ENCODE data around the gene SLC13A2. TPM values are rescaled to one million over a fixed set of nuclear protein-coding genes. Genes with fewer than 3 reads are reported as not detected.
"Not testable (repeated sequence)": the region's sequence is repeated elsewhere in the genome, so short reads cannot be mapped to it uniquely, and the experiment has no call there.

Gene SLC13A2
- total and polyA plus RNA-seq, 2 donors (not counting 3 experiments of a cell fraction or from before 2014, with no cell fraction given), result not detected

GRCh38 chr17:28426081-28426519, 47.3 kb upstream of the SLC13A2 start:
- Histone ChIP-seq H3K27me3 (ENCODE audit: control insufficient read depth in 2 of 2, insufficient read depth in 2 of 2, low read length in 2 of 2) (peaks cover 0 to 4% of the 10 kb centered on the region in 2 experiments), H3K4me1 (ENCODE audit: control insufficient read depth, extremely low read depth, insufficient read depth, low read length) (no peaks in the 10 kb centered on the region), H3K4me2 (ENCODE audit: insufficient read depth, low read length) (no peak overlapping the region), H3K4me3 (replicated peaks in 1 of 3; ENCODE audit: insufficient read depth in 1 of 3, low read depth in 1 of 3, low read length in 3 of 3) (no peak overlapping the region), H3K9ac (replicated peaks; ENCODE audit: extremely low read depth, insufficient read depth, low read length) (no peak overlapping the region), H3K9me3 (replicated peaks; ENCODE audit: control insufficient read depth, insufficient read depth, low read length) (no peaks in the 10 kb centered on the region), H3K79me2 (ENCODE audit: control insufficient read depth, insufficient read depth, low read length) (no peaks in the 10 kb centered on the region), H4K20me1 (replicated peaks; ENCODE audit: control insufficient read depth, extremely low read depth, insufficient read depth, low read length) (no peaks in the 10 kb centered on the region), H3K27ac (ENCODE audit: insufficient read depth, low read depth, low read length) (no peak overlapping the region), H3K36me3 (ENCODE audit: control insufficient read depth in 2 of 2, extremely low read depth in 1 of 2, insufficient read depth in 2 of 2, low read length in 2 of 2) (no peaks in the 10 kb centered on the region), H3K9me1 (replicated peaks; ENCODE audit: control insufficient read depth, extremely low read depth, insufficient read depth, low read length) (no peaks in the 10 kb centered on the region), H2AFZ (ENCODE audit: low read depth, low read length) (no peak overlapping the region)
- POLR2A ChIA-PET, result no interaction called here
- no TSS peak for BruUV-seq (replicated peaks)
- DNase-seq (ENCODE audit: low read depth, low spot score) (no peak), FAIRE-seq (no peak)
- dilution Hi-C loops (cut with MboI; ENCODE audit: extremely low pct_ligation_motif_present, low sequenced_read_pairs), result no loop called here
- CTCF ChIA-PET, result interaction anchor here (1.0 to 2.3 kb wide), 2 partner anchors 10 to 30 kb away, joined by 3 to 10 read pairs; no protein-coding TSS in a partner anchor
- intact Hi-C loops (cut with micrococcal nuclease), result no loop called here
- TF ChIP-seq CTCF (IDR thresholded peaks at IDR 0.05; ENCODE audit: extremely low read depth in 1 of 2, insufficient read depth in 1 of 2, low read depth in 1 of 2, low read length in 2 of 2) (peak; percentile 36 to 40), MYC (IDR thresholded peaks at IDR 0.05; ENCODE audit: low read depth, low read length) (no peak)

GRCh38 chr17:28427371-28427770, 46.1 kb upstream of the SLC13A2 start:
- FAIRE-seq, result no peak

GRCh38 chr17:28427982-28428381, 45.5 kb upstream of the SLC13A2 start:
- BruUV-seq (replicated peaks); H3K4me1 ChIP-seq (ENCODE audit: control insufficient read depth, extremely low read depth, insufficient read depth, low read length); H3K79me2 ChIP-seq (ENCODE audit: control insufficient read depth, insufficient read depth, low read length); H2AFZ ChIP-seq (ENCODE audit: low read depth, low read length); H3K36me3 ChIP-seq (ENCODE audit: control insufficient read depth in 2 of 2, extremely low read depth in 1 of 2, insufficient read depth in 2 of 2, low read length in 2 of 2); POLR2A ChIA-PET; H4K20me1 ChIP-seq (replicated peaks; ENCODE audit: control insufficient read depth, extremely low read depth, insufficient read depth, low read length); H3K27me3 ChIP-seq (ENCODE audit: control insufficient read depth in 2 of 2, insufficient read depth in 2 of 2, low read length in 2 of 2); FAIRE-seq; H3K9ac ChIP-seq (replicated peaks; ENCODE audit: extremely low read depth, insufficient read depth, low read length); intact Hi-C loops (cut with micrococcal nuclease); H3K4me2 ChIP-seq (ENCODE audit: insufficient read depth, low read length); CTCF ChIA-PET; DNase-seq (ENCODE audit: low read depth, low spot score); dilution Hi-C loops (cut with MboI; ENCODE audit: extremely low pct_ligation_motif_present, low sequenced_read_pairs); H3K9me1 ChIP-seq (replicated peaks; ENCODE audit: control insufficient read depth, extremely low read depth, insufficient read depth, low read length); H3K9me3 ChIP-seq (replicated peaks; ENCODE audit: control insufficient read depth, insufficient read depth, low read length); H3K27ac ChIP-seq (ENCODE audit: insufficient read depth, low read depth, low read length); H3K4me3 ChIP-seq (replicated peaks in 1 of 3; ENCODE audit: insufficient read depth in 1 of 3, low read depth in 1 of 3, low read length in 3 of 3): not testable (repeated sequence)

More at GRCh38 chr17:28427371-28427770, 46.1 kb upstream of the SLC13A2 start:
- no peaks in the 10 kb centered on the region for H3K4me1 ChIP-seq (ENCODE audit: control insufficient read depth, extremely low read depth, insufficient read depth, low read length)
- POLR2A ChIA-PET, result no interaction called here
- no peaks in the 10 kb centered on the region for H4K20me1 ChIP-seq (replicated peaks; ENCODE audit: control insufficient read depth, extremely low read depth, insufficient read depth, low read length)
- no peak overlapping the region for H3K4me2 ChIP-seq (ENCODE audit: insufficient read depth, low read length)
- no peaks in the 10 kb centered on the region for H3K36me3 ChIP-seq (ENCODE audit: control insufficient read depth in 2 of 2, extremely low read depth in 1 of 2, insufficient read depth in 2 of 2, low read length in 2 of 2)
- no peaks in the 10 kb centered on the region for H3K9me1 ChIP-seq (replicated peaks; ENCODE audit: control insufficient read depth, extremely low read depth, insufficient read depth, low read length)
- peaks cover 0 to 4% of the 10 kb centered on the region in 2 experiments for H3K27me3 ChIP-seq (ENCODE audit: control insufficient read depth in 2 of 2, insufficient read depth in 2 of 2, low read length in 2 of 2)
- BruUV-seq (replicated peaks), result no TSS peak
- no peaks in the 10 kb centered on the region for H3K79me2 ChIP-seq (ENCODE audit: control insufficient read depth, insufficient read depth, low read length)
- no peak overlapping the region for H3K27ac ChIP-seq (ENCODE audit: insufficient read depth, low read depth, low read length)
- TF ChIP-seq POLR2AphosphoS5 (IDR thresholded peaks at IDR 0.05; ENCODE audit: insufficient read depth, low read depth, low read length) (no peak), MYC (IDR thresholded peaks at IDR 0.05; ENCODE audit: low read depth, low read length) (no peak), POLR2A (IDR thresholded peaks at IDR 0.05; ENCODE audit: low read depth, low read length) (no peak), GATA2 (IDR thresholded peaks at IDR 0.05; ENCODE audit: insufficient read depth, insufficient read length, low read depth, low read length) (no peak)
- DNase-seq (ENCODE audit: low read depth, low spot score), result no peak
- H3K9ac ChIP-seq (replicated peaks; ENCODE audit: extremely low read depth, insufficient read depth, low read length), result no peak overlapping the region
- no peak overlapping the region for H2AFZ ChIP-seq (ENCODE audit: low read depth, low read length)
- no peak overlapping the region for H3K4me3 ChIP-seq (replicated peaks in 1 of 3; ENCODE audit: insufficient read depth in 1 of 3, low read depth in 1 of 3, low read length in 3 of 3)
- dilution Hi-C loops (cut with MboI; ENCODE audit: extremely low pct_ligation_motif_present, low sequenced_read_pairs), result no loop called here
- H3K9me3 ChIP-seq (replicated peaks; ENCODE audit: control insufficient read depth, insufficient read depth, low read length), result no peaks in the 10 kb centered on the region
- intact Hi-C loops (cut with micrococcal nuclease), result no loop called here
- CTCF ChIA-PET, result no interaction called here
